NCI-H524 treated with DMSO at 0.1 percent for 48 hours (cell line): ENCODE measurements around the gene ETFB.

Experiments
- DNase-seq: peaks from one replicate; lab custom pipeline; 2025; lab: John Stamatoyannopoulos, UW

The ETFB gene

DNA sequence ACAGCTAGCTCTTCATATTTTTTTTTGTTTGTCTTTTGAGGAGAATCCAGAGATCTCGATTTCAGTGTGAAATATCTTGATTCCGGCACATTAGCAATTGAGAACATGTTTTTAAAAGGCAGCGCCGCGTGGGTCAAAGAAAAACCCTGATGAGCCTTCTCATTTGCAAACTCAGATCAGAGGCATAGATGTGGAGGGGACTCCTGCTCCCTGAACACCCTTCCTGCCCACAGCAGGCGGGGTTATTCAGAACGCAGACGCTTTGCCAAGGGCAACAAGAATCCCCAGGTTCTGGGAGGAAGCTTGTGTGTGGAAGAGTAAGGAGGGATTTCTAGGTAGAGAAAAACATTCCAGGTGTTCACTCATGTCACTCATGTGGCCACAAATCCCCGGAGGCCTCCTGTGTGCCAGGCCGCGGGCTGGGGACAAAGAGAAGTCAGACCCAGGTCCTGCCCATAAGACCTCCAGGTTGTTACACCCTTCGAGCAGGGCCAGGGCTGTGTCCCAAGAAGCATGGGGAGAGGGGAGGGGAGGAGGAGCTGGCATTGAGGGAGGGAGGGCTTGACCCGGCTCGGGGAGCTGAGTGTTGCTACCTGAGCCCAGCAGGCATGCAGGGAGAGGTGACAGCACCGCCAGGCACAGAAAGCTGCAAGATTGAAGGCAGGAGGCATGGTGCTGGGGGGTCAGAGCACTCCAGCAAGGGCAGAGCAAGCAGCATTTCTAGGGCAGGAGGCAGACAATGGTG, 70.6 kb downstream of the ETFB start:
- no peak for DNase-seq
